IPS-18c (cell line): ENCODE measurements around the gene ALK.
"Not testable (repeated sequence)": the region's sequence is repeated elsewhere in the genome, so short reads cannot be mapped to it uniquely, and the experiment has no call there.

Experiments used
- H3K4me3 ChIP-seq: 2 replicates; pipeline ENCODE4 v1.7.0; 2013; ENCODE audit warnings: low read depth, mild to moderate bottlenecking, low read length, moderate library complexity; ENCODE audit not compliant: insufficient read depth
- H3K9me3 ChIP-seq: one replicate; pipeline ENCODE4 v1.6.1; 2013; ENCODE audit warnings: mild to moderate bottlenecking, low read length, moderate library complexity; ENCODE audit not compliant: control insufficient read depth, insufficient read depth

ALK gene

GRCh38 chr2:29273004-29273684, 648.2 kb downstream of the ALK start:
- no peaks in the 10 kb centered on the region for H3K9me3 ChIP-seq
- no peak overlapping the region for H3K4me3 ChIP-seq

DNA sequence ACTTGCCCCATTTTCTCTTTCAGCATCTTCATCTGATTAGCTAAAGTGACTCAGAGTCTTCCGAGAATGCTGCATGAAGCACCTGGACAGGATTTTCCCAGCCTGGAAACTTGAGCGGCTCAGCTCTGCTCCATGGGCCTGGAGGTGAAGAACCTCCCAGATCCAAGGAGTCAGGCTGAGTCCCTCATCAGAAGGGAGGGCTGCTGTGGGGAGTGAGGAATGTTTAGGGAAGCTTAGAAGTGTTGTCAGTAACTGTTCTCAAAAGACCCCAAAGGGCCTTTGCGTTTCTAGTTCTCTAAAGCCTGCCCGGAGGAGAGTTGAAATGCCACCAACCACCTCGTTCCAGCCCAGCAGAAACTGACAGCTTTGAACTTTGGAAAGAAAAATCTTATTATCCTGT, 649.1 kb downstream of the ALK start:
- no peaks in the 10 kb centered on the region for H3K9me3 ChIP-seq
- H3K4me3 ChIP-seq = no peak overlapping the region

DNA sequence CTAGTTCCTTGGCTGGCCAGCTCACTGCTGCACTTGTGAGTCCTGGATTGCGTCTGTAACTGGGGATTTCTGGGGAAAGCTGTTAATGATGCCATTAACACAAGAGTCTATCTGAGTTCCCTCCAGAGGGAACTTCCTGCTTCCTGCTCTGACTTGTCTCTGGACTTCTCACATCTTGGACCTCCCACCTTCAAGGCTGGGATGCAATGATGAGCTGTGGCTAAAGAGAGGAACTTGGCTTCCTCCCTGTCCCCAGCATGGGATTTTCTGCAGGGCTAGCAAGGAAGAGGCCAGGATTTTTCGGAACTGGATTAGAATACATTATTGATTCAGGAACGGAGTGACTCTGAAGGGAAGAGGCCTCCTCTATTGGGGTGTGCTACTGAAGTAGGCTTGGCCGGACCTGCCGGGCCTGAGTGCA, 650.7 kb downstream of the ALK start:
- Histone ChIP-seq H3K4me3 (no peak overlapping the region), H3K9me3 (no peaks in the 10 kb centered on the region)

- H3K9me3 ChIP-seq = no peaks in the 10 kb centered on the region
- no peak overlapping the region for H3K4me3 ChIP-seq
Observed at GRCh38 chr2:29269765-29270109, 651.6 kb downstream of the ALK start.

DNA sequence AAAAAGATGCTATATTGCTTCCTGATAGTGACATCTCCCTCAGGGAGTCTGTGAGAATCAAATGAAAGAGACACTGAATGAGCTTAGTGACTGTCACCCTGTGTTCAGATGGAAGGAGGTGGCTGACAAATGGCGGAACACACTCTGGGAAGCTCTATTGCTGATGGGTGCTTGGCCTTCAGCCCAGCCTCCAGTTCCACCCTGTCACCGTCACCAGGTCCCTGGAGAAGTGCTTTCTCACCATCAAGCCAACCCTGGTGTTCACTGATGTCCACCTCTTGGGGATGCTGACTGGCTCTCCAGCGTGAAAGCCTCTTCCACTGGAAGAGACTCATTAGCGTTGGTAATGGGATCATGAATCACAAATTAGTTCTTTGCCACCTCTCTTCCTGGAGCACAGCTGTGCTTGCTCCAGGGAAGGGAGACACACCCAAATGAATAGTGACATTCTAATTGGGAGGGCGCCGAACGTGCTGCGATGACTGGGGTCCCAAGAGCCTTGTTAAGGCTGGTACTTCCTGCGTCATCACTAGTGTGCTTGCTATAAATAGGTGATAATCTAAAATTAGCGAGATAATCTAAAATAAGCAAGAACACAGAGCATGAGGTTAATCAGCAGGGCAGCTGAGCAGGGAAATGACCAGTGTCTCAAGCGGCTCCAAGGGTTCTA, 652.2 kb downstream of the ALK start:
- Histone ChIP-seq H3K9me3 (no peaks in the 10 kb centered on the region), H3K4me3 (no peak overlapping the region)

GRCh38 chr2:29267720-29268119, 653.7 kb downstream of the ALK start:
- Histone ChIP-seq H3K9me3 (no peaks in the 10 kb centered on the region), H3K4me3 (no peak overlapping the region)

GRCh38 chr2:29263886-29264285, 657.5 kb downstream of the ALK start:
- Histone ChIP-seq H3K4me3 (no peak overlapping the region), H3K9me3 (no peaks in the 10 kb centered on the region)

DNA sequence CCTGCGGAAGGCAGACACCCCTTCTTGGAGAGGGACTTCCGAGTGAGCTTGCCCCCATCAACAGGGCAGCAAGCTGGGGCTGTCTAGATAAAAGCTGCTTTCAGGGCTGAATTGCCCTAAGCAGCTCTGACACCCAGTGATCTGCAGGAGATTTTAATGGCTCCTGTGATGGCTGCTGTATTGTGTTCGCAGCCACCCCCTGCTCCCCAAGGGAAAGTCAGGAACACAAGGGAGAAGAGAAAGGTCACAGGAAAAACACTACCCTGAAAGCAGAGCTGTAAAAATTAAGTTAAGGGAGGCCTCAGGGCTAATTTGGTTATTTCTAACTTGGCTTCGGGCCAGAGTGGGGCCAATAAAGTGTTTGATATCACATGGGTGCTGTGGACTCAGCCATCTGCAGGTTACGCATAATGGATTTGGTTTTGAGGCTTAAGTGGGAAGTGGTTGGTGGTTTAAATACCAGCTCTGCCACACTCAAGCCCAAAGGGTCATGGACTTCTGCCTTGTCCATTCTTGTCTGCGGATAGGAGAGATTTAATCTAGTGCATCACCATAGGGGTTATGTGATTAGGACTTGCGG, 658.6 kb downstream of the ALK start:
- H3K9me3 ChIP-seq = no peaks in the 10 kb centered on the region
- no peak overlapping the region for H3K4me3 ChIP-seq

- H3K9me3 ChIP-seq = no peaks in the 10 kb centered on the region
Observed at GRCh38 chr2:29261003-29261402, 660.4 kb downstream of the ALK start.

DNA sequence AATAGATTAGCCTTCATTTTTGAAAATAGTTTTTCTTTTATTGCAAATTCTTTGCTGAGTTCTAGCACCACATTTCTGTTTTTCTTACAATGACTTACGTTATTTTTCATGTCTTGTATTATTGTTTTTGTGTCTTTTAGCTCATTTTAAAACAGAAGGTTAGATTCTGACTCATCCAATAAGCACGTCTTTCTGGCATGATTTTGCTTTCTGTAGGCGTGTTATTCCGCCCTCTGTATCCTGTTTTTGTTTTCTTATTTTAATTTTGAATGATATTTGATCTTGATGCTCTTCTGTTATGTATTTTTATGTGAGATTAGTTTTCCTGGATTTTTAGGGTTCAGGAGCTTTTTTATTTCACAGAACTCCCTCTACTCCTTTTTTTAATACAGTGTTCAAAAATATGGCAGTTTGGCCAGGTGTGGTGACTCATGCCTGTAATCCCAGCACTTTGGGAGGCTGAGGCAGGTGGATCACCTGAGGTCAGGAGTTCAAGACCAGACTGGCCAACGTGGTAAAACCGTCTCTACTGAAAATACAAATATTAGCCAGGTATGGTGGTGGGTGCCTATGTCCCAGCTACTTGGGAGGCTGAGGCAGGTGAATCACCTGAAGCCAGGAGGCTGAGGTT, 661.1 kb downstream of the ALK start:
- H3K9me3 ChIP-seq = no peaks in the 10 kb centered on the region
- H3K4me3 ChIP-seq = no peak overlapping the region

More at GRCh38 chr2:29261003-29261402, 660.4 kb downstream of the ALK start:
- H3K4me3 ChIP-seq = no peak overlapping the region

DNA sequence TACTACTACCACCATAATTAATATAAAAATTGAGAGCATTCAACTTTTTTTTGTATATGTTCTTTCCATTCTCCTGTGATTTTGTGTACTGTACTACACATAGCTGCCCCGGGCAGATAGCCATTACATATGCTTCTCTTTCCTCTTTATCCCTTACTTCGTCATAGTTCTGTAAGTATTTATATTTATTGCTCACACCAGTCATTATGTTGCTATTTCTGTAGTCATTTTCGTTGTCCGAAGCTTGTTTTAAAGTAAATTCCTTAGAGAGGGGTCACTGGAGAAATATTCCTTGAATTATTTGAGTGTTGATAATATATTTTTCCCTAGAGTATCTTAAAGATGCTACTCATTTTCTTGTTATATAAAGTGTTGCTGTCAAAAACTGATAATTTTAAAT, 662.2 kb downstream of the ALK start:
- no peak overlapping the region for H3K4me3 ChIP-seq
- H3K9me3 ChIP-seq = no peaks in the 10 kb centered on the region

DNA sequence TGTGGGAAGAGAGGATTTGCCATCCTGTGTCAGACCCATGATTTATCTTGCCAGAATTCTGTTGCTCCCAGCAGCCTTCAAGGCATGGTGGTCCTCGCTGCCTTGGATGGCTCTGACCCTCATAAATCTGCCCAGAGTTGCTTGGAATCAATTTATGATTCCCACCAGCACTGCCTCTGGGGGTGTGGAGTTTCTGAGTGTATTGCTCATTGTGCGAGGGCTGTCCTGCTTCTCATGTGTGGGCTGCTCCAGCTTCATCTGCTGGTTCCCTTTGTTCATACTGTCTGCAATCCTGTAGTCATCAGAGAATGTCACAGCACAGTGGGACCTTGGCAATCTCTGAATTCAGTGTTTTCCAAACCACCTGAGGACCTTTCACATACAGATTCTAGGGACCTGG, 666.4 kb downstream of the ALK start:
- no peaks in the 10 kb centered on the region for H3K9me3 ChIP-seq
- no peak overlapping the region for H3K4me3 ChIP-seq

- H3K4me3 ChIP-seq = not testable (repeated sequence)
Observed at GRCh38 chr2:29253495-29254275, 667.7 kb downstream of the ALK start.

DNA sequence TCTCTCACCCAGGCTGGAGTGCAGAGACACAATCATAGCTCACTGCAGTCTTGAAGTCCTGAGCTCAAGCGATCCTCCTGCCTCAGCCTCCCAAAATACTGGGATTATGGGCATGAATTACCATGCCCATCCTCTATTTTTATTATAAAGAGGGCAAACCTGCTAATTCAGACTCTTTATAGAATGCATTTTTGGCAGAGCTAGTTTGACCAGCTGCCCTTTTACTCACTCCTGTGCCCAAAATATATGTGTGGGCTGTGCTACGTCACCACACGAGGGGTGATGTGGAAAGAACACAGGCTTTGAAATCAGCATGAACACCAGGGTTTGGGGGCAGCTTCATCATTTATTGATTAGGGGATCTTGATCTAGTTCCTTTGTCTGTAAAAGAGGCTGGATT, 668.4 kb downstream of the ALK start:
- Histone ChIP-seq H3K4me3 (no peak overlapping the region), H3K9me3 (no peaks in the 10 kb centered on the region)

More at GRCh38 chr2:29253495-29254275, 667.7 kb downstream of the ALK start:
- H3K9me3 ChIP-seq = not testable (repeated sequence)

GRCh38 chr2:29251406-29251805, 670.0 kb downstream of the ALK start:
- Histone ChIP-seq H3K9me3 (no peaks in the 10 kb centered on the region), H3K4me3 (no peak overlapping the region)

DNA sequence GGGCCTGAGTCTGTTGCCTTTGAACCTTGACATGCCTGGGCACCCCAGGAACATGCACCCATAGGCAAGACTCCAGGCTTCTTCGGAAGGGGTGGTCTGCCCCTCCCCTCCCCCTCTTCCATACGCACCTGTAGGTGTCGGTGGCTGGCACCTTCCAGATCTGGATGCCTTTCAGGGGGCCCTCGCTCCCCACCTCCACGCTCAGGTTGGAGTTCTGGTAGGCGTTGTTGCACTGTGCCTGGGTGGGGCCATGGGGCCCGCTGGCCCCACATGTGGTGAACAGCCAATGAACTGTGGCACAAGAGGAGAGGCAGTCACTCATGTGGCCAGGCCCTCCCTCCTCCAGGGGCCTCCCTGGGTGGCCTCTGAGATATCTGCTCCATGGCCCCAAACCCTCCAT, 670.4 kb downstream of the ALK start:
- H3K9me3 ChIP-seq = no peaks in the 10 kb centered on the region
- H3K4me3 ChIP-seq = no peak overlapping the region

DNA sequence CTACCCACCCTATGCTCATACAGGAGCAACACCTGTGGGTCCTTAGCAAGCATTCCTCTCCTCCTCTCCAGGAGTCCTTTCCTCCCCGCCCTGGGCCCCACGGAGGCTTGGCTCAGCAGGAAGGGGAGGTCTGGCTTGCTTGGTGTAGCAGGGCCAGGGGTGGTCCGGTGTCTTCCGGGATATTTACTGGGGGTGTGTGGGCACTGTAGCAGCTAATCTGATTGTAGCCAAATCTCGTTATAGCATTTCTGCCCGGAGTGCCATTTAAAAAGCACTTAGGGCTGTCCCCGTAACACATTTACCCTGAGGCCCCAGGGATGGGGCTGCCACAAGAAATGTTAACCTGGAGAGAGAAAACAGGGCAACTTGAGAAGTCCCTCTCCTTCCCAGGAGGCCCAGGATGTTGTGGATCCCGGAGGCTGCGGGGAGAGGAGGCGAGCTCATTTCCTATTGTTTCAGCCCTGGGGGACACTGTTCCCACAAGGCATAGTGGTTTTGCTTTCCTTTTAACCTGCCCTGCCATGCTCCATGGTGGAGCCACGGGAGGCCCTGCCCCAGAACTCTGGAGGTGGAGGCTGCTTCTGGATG, 671.6 kb downstream of the ALK start:
- Histone ChIP-seq H3K4me3 (no peak overlapping the region), H3K9me3 (no peaks in the 10 kb centered on the region)
